PC-3 (cell line): ENCODE measurements around the gene GDPD3.

Experiments used
- CTCF ChIP-seq: fragments of 300-600 bp; sonication (generic); conservative IDR thresholded peaks from 2 replicates; pipeline ENCODE4 v1.5.1; 2017; ENCODE audit warnings: antibody characterized with exemption, low read depth, mild to moderate bottlenecking, low read length
- EZH2 ChIP-seq: fragments of 300-600 bp; sonication (generic); IDR thresholded peaks from one replicate; pipeline ENCODE4 v1.6.1; 2017; ENCODE audit warnings: antibody characterized with exemption, mild to moderate bottlenecking, low read length; ENCODE audit not compliant: unreplicated experiment
- EZH2phosphoT487 ChIP-seq: fragments of 300-600 bp; sonication (generic); IDR thresholded peaks from 2 replicates; pipeline ENCODE4 v1.6.1; 2018; ENCODE audit warnings: mild to moderate bottlenecking, antibody characterized with exemption, low read length, borderline replicate concordance

GRCh38 chr16:30131869-30132475 is 18.6 kb upstream of the GDPD3 start:
- TF ChIP-seq CTCF (no peak), EZH2phosphoT487 (no peak), EZH2 (no peak)
